ENCODE results near the gene APLP2.

The APLP2 gene

DNA sequence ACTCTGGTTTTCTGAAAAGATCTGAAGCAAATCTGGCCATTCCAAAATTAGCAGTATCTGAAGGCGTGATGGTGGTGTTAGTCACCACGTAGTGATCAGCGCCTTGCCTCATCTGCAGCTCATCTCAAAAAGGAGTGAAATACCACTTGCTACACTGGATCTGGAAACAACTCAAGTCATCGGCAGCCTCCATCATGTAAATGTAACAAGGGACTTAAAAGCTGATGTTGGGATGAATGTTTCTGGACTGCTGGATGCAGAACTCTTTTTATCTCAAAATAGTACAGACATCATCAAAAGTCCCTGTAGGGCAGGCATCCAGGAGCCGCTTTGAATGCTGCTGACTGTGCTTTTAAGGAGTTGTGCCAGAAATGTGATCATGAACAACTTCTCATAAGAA lies 14.1 kb upstream of the APLP2 start:
- Histone ChIP-seq H3K27me3 (no peaks in the 10 kb centered on the region), H3K36me3 (no peaks in the 10 kb centered on the region), H3K4me1 (ENCODE audit: control insufficient read depth in 1 of 2, insufficient read depth in 1 of 2, low read depth in 1 of 2, low read length in 1 of 2) (peaks cover 12% of the 10 kb centered on the region in 2 experiments), H3K27ac (no peak overlapping the region), H3K4me3 (ENCODE audit: low read depth in 1 of 2, low read length in 1 of 2) (no peak overlapping the region), H3K9me3 (no peaks in the 10 kb centered on the region)
- TF ChIP-seq CTCF (IDR thresholded peaks at IDR 0.05) = no peak

GRCh38 chr11:130061017-130061416 lies 8.7 kb upstream of the APLP2 start:
- no peaks in the 10 kb centered on the region for H3K9me3 ChIP-seq
- no peaks in the 10 kb centered on the region for H3K4me1 ChIP-seq (ENCODE audit: control insufficient read depth in 1 of 2, insufficient read depth in 1 of 2, low read depth in 1 of 2, low read length in 1 of 2)
- no peak overlapping the region for H3K27ac ChIP-seq
- no peaks in the 10 kb centered on the region for H3K36me3 ChIP-seq
- H3K4me3 ChIP-seq (ENCODE audit: low read depth in 1 of 2, low read length in 1 of 2) = no peak overlapping the region
- TF ChIP-seq CTCF (IDR thresholded peaks at IDR 0.05) = no peak
- H3K27me3 ChIP-seq = no peaks in the 10 kb centered on the region

- no peaks in the 10 kb centered on the region for H3K9me3 ChIP-seq
Measured at GRCh38 chr11:130062026-130062425, 7.7 kb upstream of the APLP2 start.

GRCh38 chr11:130063451-130063850 lies 6.2 kb upstream of the APLP2 start:
- H3K9me3 ChIP-seq = no peaks in the 10 kb centered on the region
- H3K4me3 ChIP-seq (ENCODE audit: low read depth in 1 of 2, low read length in 1 of 2) = no peak overlapping the region
- H3K4me1 ChIP-seq (ENCODE audit: control insufficient read depth in 1 of 2, insufficient read depth in 1 of 2, low read depth in 1 of 2, low read length in 1 of 2) = peaks cover 2% of the 10 kb centered on the region in 2 experiments
- no peaks in the 10 kb centered on the region for H3K36me3 ChIP-seq
- no peak overlapping the region for H3K27ac ChIP-seq
- H3K27me3 ChIP-seq = no peaks in the 10 kb centered on the region
- no peak for TF ChIP-seq CTCF (IDR thresholded peaks at IDR 0.05)

More at GRCh38 chr11:130062026-130062425, 7.7 kb upstream of the APLP2 start:
- Histone ChIP-seq H3K36me3 (no peaks in the 10 kb centered on the region), H3K27ac (no peak overlapping the region), H3K4me1 (ENCODE audit: control insufficient read depth in 1 of 2, insufficient read depth in 1 of 2, low read depth in 1 of 2, low read length in 1 of 2) (no peaks in the 10 kb centered on the region), H3K27me3 (no peaks in the 10 kb centered on the region), H3K4me3 (ENCODE audit: low read depth in 1 of 2, low read length in 1 of 2) (no peak overlapping the region)
- no peak for TF ChIP-seq CTCF (IDR thresholded peaks at IDR 0.05)

GRCh38 chr11:130064596-130064995 lies 5.1 kb upstream of the APLP2 start:
- Histone ChIP-seq H3K36me3 (no peaks in the 10 kb centered on the region), H3K27me3 (no peaks in the 10 kb centered on the region), H3K9me3 (no peaks in the 10 kb centered on the region), H3K27ac (no peak overlapping the region), H3K4me1 (ENCODE audit: control insufficient read depth in 1 of 2, insufficient read depth in 1 of 2, low read depth in 1 of 2, low read length in 1 of 2) (peaks cover 9 to 11% of the 10 kb centered on the region in 2 experiments), H3K4me3 (ENCODE audit: low read depth in 1 of 2, low read length in 1 of 2) (no peak overlapping the region)
- no peak for TF ChIP-seq CTCF (IDR thresholded peaks at IDR 0.05)

- Histone ChIP-seq H3K36me3 (no peaks in the 10 kb centered on the region), H3K9me3 (no peaks in the 10 kb centered on the region), H3K27me3 (no peaks in the 10 kb centered on the region), H3K4me1 (ENCODE audit: control insufficient read depth in 1 of 2, insufficient read depth in 1 of 2, low read depth in 1 of 2, low read length in 1 of 2) (peaks cover 16% of the 10 kb centered on the region in 2 experiments), H3K27ac (no peak overlapping the region), H3K4me3 (ENCODE audit: low read depth in 1 of 2, low read length in 1 of 2) (no peak overlapping the region)
- no peak for TF ChIP-seq CTCF (IDR thresholded peaks at IDR 0.05)
Measured at GRCh38 chr11:130066338-130066737, 3.4 kb upstream of the APLP2 start.

Measured in neutrophil (primary cell).